H1 (cell line): ENCODE data around the gene MED16.

ENCODE experiments used
- BCL11A ChIP-seq, 2 experiments: IDR thresholded peaks; one replicate each; pipeline ENCODE4 v1.6.1; 2011; ENCODE audit warnings: low read depth in 2 of 2, low read length in 2 of 2, mild to moderate bottlenecking in 2 of 2
- EZH2 ChIP-seq: fragments of 200-600 bp; sonication (generic); IDR thresholded peaks from 2 replicates; pipeline ENCODE4 v1.7.1; 2012; ENCODE audit warnings: low read depth, mild to moderate bottlenecking, moderate library complexity, low read length, inconsistent platforms; ENCODE audit not compliant: severe bottlenecking
- MAFK ChIP-seq: IDR thresholded peaks from 2 replicates; pipeline ENCODE4 v1.6.1; 2012; ENCODE audit warnings: low read depth, mild to moderate bottlenecking, improper control_type of control experiment, low read length
- POLR2A ChIP-seq, 2 experiments: IDR thresholded peaks; 1 replicate in 1 of 2; 2 replicates in 1 of 2; pipeline ENCODE4 v1.6.1; 2011; ENCODE audit warnings: low read depth in 2 of 2, low read length in 2 of 2, mild to moderate bottlenecking in 2 of 2; ENCODE audit errors: control extremely low read depth in 1 of 2
- TCF12 ChIP-seq: IDR thresholded peaks from 2 replicates; pipeline ENCODE4 v1.6.1; 2011; ENCODE audit warnings: low read depth, mild to moderate bottlenecking, low read length
- TF ChIP-seq, protein P1 (sequence below), 3 experiments: IDR thresholded peaks; 1 replicate in 2 of 3; 2 replicates in 1 of 3; pipeline versions ENCODE4 v1.5.1 to v1.6.1; 2011; ENCODE audit warnings: low read length in 3 of 3, mild to moderate bottlenecking in 3 of 3, inconsistent platforms in 2 of 3, low read depth in 1 of 3, moderate library complexity in 1 of 3; ENCODE audit not compliant: insufficient read depth in 1 of 3; ENCODE audit errors: control extremely low read depth in 1 of 3
- TF ChIP-seq, protein P2 (sequence below): IDR thresholded peaks from 2 replicates; pipeline ENCODE4 v1.6.1; 2012; ENCODE audit warnings: inconsistent platforms

DNA sequence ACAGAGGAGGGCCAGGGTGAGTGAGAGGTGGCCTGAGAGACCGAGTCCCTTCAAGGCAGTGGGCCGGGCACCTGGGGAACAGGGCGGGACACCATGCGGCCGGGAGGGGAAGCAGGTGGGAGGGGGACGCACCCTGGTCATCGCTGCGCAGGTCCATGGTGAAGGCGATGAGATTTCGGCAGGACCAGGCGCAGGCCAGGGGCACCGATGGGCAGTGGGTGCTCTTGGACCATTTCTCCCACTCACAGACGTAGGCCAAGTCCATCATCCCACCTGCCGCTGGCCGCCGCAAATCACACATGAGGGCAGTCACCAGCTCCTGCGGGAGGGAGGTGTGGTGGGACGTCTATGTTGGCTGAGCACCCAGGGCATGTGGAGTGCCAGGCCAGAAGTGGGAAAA lies 2.2 kb downstream of the MED16 start:
- TF ChIP-seq BCL11A (IDR thresholded peaks at IDR 0.05; ENCODE audit: low read depth in 2 of 2, low read length in 2 of 2): no peak
- TF ChIP-seq, protein P1, sequence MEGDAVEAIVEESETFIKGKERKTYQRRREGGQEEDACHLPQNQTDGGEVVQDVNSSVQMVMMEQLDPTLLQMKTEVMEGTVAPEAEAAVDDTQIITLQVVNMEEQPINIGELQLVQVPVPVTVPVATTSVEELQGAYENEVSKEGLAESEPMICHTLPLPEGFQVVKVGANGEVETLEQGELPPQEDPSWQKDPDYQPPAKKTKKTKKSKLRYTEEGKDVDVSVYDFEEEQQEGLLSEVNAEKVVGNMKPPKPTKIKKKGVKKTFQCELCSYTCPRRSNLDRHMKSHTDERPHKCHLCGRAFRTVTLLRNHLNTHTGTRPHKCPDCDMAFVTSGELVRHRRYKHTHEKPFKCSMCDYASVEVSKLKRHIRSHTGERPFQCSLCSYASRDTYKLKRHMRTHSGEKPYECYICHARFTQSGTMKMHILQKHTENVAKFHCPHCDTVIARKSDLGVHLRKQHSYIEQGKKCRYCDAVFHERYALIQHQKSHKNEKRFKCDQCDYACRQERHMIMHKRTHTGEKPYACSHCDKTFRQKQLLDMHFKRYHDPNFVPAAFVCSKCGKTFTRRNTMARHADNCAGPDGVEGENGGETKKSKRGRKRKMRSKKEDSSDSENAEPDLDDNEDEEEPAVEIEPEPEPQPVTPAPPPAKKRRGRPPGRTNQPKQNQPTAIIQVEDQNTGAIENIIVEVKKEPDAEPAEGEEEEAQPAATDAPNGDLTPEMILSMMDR (IDR thresholded peaks at IDR 0.05; ENCODE audit: control extremely low read depth in 1 of 3, insufficient read depth in 1 of 3, low read depth in 1 of 3, low read length in 3 of 3): no peak
- no peak for TF ChIP-seq TCF12
- TF ChIP-seq EZH2: no peak
- TF ChIP-seq, protein P2, sequence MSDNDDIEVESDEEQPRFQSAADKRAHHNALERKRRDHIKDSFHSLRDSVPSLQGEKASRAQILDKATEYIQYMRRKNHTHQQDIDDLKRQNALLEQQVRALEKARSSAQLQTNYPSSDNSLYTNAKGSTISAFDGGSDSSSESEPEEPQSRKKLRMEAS: no peak
- TF ChIP-seq MAFK: no peak
- TF ChIP-seq POLR2A (IDR thresholded peaks at IDR 0.05; ENCODE audit: control extremely low read depth in 1 of 2, low read depth in 2 of 2, low read length in 2 of 2): no peak
